Measurements from ENCODE around the gene PSMA6. TPM values are rescaled to one million over a fixed set of nuclear protein-coding genes. Genes with fewer than 3 reads are reported as not detected.

The PSMA6 gene
- total and polyA plus RNA-seq, 10 of the 15 experiments (the other 5 are each of a cell fraction or from before 2014, with no cell fraction given) = 267 to 1,363 (median 402) TPM

- no peak for TF ChIP-seq ZBTB33 (IDR thresholded peaks at IDR 0.05)
- no peak for TF ChIP-seq YBX1 (IDR thresholded peaks at IDR 0.05)
- no peak for TF ChIP-seq PAX8 (IDR thresholded peaks at IDR 0.05)
- no peak for TF ChIP-seq ZNF207 (IDR thresholded peaks at IDR 0.05; ENCODE audit: borderline replicate concordance)
- no peak for TF ChIP-seq BCL11A (IDR thresholded peaks at IDR 0.05; ENCODE audit: low read depth, low read length)
- no peak for TF ChIP-seq TBL1XR1 (IDR thresholded peaks at IDR 0.05; ENCODE audit: low read depth, low read length)
These were observed 23.2 kb upstream of the PSMA6 start (continued) for GRCh38 chr14:35268946-35269345.

GRCh38 chr14:35274805-35275204 is 17.4 kb upstream of the PSMA6 start:
- H3K36me3 ChIP-seq (ENCODE audit: control insufficient read depth in 2 of 2, insufficient read depth in 2 of 2, low read length in 1 of 2) = peaks cover 1 to 11% of the 10 kb centered on the region in 2 experiments; a peak in 3 of 4 replicates
- intact Hi-C loops (cut with micrococcal nuclease; ENCODE audit: unreplicated experiment) = no loop called here
- ChIA-PET POLR2A (no interaction called here), CTCF (interaction anchor here (0.7 to 2.0 kb wide), 4 partner anchors 11 to 130 kb away, joined by 3 to 6 read pairs (median 4); no protein-coding TSS in a partner anchor), SMC1A (ENCODE audit: uncharacterized antibody, unreplicated experiment) (interaction anchor here (0.6 to 1.4 kb wide), 4 partner anchors 10 to 35 kb away, joined by 3 to 7 read pairs (median 3); no protein-coding TSS in a partner anchor), RAD21 (ENCODE audit: unreplicated experiment) (no interaction called here)
- TF ChIP-seq POLR2A (IDR thresholded peaks at IDR 0.05; ENCODE audit: low read depth, low read length) = no peak
- no peak for TF ChIP-seq CBX5 (IDR thresholded peaks at IDR 0.05; ENCODE audit: low read depth)
- H3K27me3 ChIP-seq (replicated peaks in 1 of 2; ENCODE audit: control insufficient read depth in 2 of 2, insufficient read depth in 2 of 2, low read length in 1 of 2) = no peaks in the 10 kb centered on the region
- no peak overlapping the region for H3K27ac ChIP-seq (ENCODE audit: control insufficient read depth, insufficient read depth)
- ATAC-seq (no peak), DNase-seq (ENCODE audit: low read depth, low spot score) (no peak), FAIRE-seq (no peak)
- H3K9ac ChIP-seq (ENCODE audit: control insufficient read depth, insufficient read depth, low read length) = no peak overlapping the region
- no peak overlapping the region for H3K4me3 ChIP-seq
- in situ Hi-C loops (cut with MboI) = no loop called here
- BruUV-seq (replicated peaks) = no TSS peak
- H3K9me3 ChIP-seq (replicated peaks; ENCODE audit: control insufficient read depth, insufficient read depth, low read length) = no peaks in the 10 kb centered on the region
- H4K20me1 ChIP-seq (ENCODE audit: control insufficient read depth, insufficient read depth) = no peaks in the 10 kb centered on the region
- no peaks in the 10 kb centered on the region for H3K79me2 ChIP-seq (ENCODE audit: control insufficient read depth, insufficient read depth, low read length)
- H2AFZ ChIP-seq (ENCODE audit: control insufficient read depth, low read depth, low read length) = no peak overlapping the region
- H3K4me2 ChIP-seq (ENCODE audit: control insufficient read depth, insufficient read depth) = no peak overlapping the region
- H3K4me1 ChIP-seq (ENCODE audit: control insufficient read depth, insufficient read depth, low read length) = no peaks in the 10 kb centered on the region
- WGBS (ENCODE audit: insufficient coverage, insufficient replicate concordance, low lambda C conversion rate, missing lambda C conversion rate) = 94% methylated on average over 2 of the region's 2 CpGs

All from GM12878 (cell line).